ENCODE results near the gene OR6S1.

OR6S1 gene

DNA sequence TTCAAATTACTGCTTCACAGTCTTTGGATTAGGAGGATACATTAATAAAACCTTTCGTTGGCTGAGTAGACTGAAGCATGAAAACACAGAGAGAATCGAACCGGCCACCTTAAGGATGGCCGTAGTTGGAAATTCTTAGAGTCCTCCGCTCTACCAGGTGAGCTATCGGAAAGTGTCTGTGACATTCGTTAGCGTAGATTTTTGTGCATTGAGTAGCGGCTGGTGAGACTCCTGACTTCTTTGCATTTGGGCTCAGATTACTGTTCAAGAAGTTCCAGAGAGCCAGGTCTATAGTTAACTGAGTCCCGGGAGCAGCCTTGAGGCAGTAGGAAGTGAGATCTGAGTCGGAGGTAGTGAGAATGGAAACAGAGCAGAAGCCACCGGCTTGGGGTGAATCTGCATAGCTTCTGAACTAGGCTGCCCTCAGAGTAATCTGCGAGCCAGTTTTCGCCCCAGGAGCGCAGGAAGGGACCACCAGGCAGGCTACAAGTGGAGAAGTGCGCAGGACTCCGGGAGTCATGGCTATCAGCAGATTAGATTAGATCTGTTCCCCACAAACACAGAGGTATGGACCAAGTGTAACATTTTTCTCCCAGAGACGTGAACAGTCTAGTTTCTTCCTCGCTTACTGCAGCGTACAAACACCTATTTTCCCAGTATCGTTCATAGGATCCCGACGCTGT lies 11.0 kb downstream of the OR6S1 start:
- TF ChIP-seq, protein P1, sequence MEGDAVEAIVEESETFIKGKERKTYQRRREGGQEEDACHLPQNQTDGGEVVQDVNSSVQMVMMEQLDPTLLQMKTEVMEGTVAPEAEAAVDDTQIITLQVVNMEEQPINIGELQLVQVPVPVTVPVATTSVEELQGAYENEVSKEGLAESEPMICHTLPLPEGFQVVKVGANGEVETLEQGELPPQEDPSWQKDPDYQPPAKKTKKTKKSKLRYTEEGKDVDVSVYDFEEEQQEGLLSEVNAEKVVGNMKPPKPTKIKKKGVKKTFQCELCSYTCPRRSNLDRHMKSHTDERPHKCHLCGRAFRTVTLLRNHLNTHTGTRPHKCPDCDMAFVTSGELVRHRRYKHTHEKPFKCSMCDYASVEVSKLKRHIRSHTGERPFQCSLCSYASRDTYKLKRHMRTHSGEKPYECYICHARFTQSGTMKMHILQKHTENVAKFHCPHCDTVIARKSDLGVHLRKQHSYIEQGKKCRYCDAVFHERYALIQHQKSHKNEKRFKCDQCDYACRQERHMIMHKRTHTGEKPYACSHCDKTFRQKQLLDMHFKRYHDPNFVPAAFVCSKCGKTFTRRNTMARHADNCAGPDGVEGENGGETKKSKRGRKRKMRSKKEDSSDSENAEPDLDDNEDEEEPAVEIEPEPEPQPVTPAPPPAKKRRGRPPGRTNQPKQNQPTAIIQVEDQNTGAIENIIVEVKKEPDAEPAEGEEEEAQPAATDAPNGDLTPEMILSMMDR (IDR thresholded peaks at IDR 0.05; ENCODE audit: low read depth, low read length), result no peak
- H3K36me3 ChIP-seq, result no peaks in the 10 kb centered on the region
- no peak overlapping the region for H3K4me3 ChIP-seq (ENCODE audit: low read depth, low read length)
- H3K9me3 ChIP-seq (ENCODE audit: severe bottlenecking), result peaks cover 14% of the 10 kb centered on the region
- H3K27me3 ChIP-seq (ENCODE audit: insufficient read depth, low read depth, severe bottlenecking), result peaks cover 91% of the 10 kb centered on the region
- DNase-seq, result no peak
- no peak overlapping the region for H3K27ac ChIP-seq

DNA sequence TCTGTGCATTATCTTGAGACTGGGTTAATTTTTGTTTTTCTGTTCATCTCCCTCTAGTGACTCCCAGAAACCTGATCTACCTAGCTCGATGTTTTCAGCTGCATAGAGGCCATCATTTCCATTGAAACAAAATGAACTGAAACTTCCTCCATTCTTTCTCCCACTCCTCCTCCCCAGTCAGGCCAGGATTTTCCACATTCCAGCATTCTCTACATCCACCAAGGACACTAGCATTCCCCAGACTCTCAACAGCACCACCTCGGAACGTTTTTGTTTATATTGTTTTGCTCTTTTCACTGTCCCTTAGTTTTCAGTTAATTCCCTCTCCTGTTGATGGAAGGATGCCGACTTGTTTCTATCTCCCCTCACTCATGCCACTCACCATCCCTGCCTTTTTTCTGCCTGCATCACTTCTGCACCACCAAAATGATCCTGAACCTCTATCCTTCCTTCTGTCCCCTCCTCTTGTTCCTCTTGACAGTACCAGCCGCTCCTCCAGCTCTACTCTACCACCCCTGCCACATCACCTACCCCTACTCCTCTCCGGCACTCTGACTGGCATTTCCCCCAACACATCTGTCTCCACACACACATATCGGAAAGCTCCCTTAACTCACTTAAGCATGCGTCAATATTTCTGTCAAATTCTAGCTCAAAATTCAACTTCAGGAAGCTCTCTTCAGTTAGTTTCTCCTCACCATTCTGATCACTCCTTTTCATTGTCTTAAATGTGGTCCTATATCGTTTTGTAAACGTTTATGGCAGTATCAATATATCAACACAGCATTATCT lies 13.2 kb downstream of the OR6S1 start:
- DNase-seq, result no peak
- H3K27me3 ChIP-seq (ENCODE audit: insufficient read depth, low read depth, severe bottlenecking), result peaks cover 95% of the 10 kb centered on the region
- H3K9me3 ChIP-seq (ENCODE audit: severe bottlenecking), result peaks cover 12% of the 10 kb centered on the region
- no peak overlapping the region for H3K27ac ChIP-seq
- H3K36me3 ChIP-seq, result no peaks in the 10 kb centered on the region
- TF ChIP-seq, protein P1 (IDR thresholded peaks at IDR 0.05; ENCODE audit: low read depth, low read length), result no peak
- no peak overlapping the region for H3K4me3 ChIP-seq (ENCODE audit: low read depth, low read length)

DNA sequence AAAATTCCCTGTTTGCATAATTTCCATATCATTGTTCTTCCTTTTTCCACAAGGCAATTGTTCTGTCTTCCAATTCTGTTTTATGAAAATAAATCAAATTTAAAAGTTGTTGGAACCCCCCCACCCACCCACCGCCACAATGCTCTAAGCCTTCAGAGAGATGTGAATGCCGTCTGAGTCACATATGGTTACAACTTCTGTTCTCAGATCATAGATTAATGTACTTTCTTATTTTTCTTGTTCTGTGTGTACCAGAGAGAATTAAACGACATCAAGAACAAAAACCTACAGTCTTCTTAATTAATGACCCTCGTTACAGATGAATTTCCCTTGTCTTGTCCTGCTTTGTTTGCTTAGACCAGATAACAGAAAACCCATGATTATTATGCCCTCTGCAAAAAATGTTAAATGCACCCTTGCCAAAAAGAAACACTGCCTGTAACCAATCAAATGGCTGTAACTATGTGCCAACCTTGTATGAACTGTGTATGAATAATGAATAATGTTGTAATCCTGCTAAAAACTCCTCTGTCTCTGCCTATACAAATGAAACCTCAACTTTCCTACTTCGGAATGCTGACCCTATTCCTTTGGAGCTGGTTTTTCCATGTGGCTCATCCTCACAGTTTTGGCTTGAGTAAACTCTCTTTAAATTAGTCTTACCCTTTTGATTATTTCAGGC lies 14.0 kb downstream of the OR6S1 start:
- no peaks in the 10 kb centered on the region for H3K36me3 ChIP-seq
- peaks cover 95% of the 10 kb centered on the region for H3K27me3 ChIP-seq (ENCODE audit: insufficient read depth, low read depth, severe bottlenecking)
- TF ChIP-seq, protein P1 (IDR thresholded peaks at IDR 0.05; ENCODE audit: low read depth, low read length), result no peak
- no peak overlapping the region for H3K4me3 ChIP-seq (ENCODE audit: low read depth, low read length)
- no peak overlapping the region for H3K27ac ChIP-seq
- no peak for DNase-seq
- H3K9me3 ChIP-seq (ENCODE audit: severe bottlenecking), result peaks cover 11% of the 10 kb centered on the region

DNA sequence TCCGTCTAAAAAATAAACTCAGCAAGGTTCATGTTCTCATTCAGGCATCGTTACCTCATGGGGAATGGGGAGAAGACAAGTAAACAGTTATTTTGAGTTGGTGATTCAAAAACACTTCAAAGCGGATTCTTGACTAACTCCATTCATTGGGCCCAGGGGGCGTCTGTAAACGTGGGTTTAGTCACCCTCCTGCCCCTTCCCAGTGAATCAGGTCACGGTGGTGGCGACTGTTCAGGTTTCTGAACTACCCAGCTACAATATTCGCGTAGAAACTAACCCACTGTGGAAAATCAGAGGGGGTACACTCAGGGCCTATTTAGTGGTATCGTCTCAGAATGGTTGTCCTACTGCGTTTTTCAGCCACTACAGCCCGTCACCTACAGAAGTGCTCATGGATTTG lies 15.2 kb downstream of the OR6S1 start:
- Histone ChIP-seq H3K36me3 (no peaks in the 10 kb centered on the region), H3K27ac (no peak overlapping the region), H3K27me3 (ENCODE audit: insufficient read depth, low read depth, severe bottlenecking) (peaks cover 97% of the 10 kb centered on the region), H3K4me3 (ENCODE audit: low read depth, low read length) (no peak overlapping the region), H3K9me3 (ENCODE audit: severe bottlenecking) (peaks cover 10% of the 10 kb centered on the region)
- TF ChIP-seq, protein P1 (IDR thresholded peaks at IDR 0.05; ENCODE audit: low read depth, low read length), result no peak
- no peak for DNase-seq

DNA sequence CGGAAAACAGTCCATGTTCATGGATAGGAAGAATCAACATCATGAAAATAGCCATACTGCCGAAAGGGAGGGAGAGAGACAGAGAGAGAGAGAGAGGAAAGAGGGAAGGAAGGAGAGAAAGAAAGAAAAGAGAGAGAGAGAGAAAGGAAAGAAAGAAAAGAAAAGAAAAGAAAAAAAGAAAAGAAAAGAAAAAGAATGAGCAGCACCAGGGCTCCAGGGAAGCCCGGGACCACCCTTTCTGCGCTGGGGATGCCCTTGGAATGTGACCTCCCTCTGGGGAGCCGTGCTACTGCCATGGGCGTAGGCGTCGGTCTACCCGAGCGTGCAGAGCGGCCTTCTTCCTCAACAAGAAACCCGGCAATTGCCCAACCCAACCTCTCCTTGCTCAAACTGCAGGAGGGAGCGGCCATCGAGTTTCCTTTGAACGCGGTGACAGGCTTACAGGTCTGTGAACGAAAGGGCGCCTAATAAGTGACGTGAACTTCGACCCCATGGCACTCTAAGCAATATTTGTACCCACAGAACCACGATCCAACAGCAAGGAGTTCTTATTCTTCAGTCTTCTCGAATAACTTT lies 16.9 kb downstream of the OR6S1 start:
- peaks cover 94% of the 10 kb centered on the region for H3K27me3 ChIP-seq (ENCODE audit: insufficient read depth, low read depth, severe bottlenecking)
- TF ChIP-seq, protein P1 (IDR thresholded peaks at IDR 0.05; ENCODE audit: low read depth, low read length), result no peak
- H3K9me3 ChIP-seq (ENCODE audit: severe bottlenecking), result peaks cover 10% of the 10 kb centered on the region
- no peak overlapping the region for H3K4me3 ChIP-seq (ENCODE audit: low read depth, low read length)
- DNase-seq, result no peak
- no peak overlapping the region for H3K27ac ChIP-seq
- H3K36me3 ChIP-seq, result no peaks in the 10 kb centered on the region

Measured in WERI-Rb-1 (cell line).